ENCODE results near the gene C3orf20. TPM values are rescaled to one million over a fixed set of nuclear protein-coding genes. Genes with fewer than 3 reads are reported as not detected.

The C3orf20 gene
- total and polyA plus RNA-seq, 2 of the 13 experiments (the other 11 are each of a cell fraction or from before 2014, with no cell fraction given), result 0.03 to 0.04 TPM

DNA sequence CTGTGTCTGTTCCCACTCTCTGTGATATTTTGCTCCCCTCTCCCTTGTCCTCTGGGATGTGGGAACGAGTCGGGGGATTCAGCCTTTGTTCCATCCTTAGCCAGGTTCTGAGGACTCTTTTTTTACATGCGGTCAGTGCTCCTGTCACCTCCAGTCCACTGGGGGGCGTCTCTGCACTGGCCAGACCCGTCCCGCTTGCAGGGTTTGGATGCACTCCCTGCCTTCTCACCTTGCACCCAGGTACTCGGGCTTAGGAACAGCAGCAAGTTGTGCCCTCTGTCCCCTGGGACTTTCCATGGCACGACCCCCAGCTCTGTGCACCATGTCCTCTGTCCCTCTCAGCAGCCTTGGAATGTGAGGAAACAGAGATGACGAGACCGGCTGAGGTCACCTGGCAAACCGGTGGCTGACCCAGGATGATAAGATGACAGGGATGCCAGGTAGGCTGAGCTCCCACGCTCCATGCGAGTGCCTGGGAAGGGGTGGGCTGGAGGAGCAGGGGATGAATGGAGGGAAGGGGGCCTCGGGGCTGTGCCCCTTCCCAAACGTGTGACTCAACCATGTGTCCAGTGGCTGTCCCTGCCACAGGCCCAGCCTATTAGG, 116.5 kb downstream of the C3orf20 start (continued):
- TF ChIP-seq, protein P1, sequence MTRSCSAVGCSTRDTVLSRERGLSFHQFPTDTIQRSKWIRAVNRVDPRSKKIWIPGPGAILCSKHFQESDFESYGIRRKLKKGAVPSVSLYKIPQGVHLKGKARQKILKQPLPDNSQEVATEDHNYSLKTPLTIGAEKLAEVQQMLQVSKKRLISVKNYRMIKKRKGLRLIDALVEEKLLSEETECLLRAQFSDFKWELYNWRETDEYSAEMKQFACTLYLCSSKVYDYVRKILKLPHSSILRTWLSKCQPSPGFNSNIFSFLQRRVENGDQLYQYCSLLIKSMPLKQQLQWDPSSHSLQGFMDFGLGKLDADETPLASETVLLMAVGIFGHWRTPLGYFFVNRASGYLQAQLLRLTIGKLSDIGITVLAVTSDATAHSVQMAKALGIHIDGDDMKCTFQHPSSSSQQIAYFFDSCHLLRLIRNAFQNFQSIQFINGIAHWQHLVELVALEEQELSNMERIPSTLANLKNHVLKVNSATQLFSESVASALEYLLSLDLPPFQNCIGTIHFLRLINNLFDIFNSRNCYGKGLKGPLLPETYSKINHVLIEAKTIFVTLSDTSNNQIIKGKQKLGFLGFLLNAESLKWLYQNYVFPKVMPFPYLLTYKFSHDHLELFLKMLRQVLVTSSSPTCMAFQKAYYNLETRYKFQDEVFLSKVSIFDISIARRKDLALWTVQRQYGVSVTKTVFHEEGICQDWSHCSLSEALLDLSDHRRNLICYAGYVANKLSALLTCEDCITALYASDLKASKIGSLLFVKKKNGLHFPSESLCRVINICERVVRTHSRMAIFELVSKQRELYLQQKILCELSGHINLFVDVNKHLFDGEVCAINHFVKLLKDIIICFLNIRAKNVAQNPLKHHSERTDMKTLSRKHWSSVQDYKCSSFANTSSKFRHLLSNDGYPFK (CRISPR knock-in tag; IDR thresholded peaks at IDR 0.05; ENCODE audit: borderline replicate concordance), result peak; percentile 34; the same call in 1 of the 2 replicates
- TF ChIP-seq SIX1 (CRISPR knock-in tag; IDR thresholded peaks at IDR 0.05; ENCODE audit: borderline replicate concordance), result no peak
- TF ChIP-seq, protein P2, sequence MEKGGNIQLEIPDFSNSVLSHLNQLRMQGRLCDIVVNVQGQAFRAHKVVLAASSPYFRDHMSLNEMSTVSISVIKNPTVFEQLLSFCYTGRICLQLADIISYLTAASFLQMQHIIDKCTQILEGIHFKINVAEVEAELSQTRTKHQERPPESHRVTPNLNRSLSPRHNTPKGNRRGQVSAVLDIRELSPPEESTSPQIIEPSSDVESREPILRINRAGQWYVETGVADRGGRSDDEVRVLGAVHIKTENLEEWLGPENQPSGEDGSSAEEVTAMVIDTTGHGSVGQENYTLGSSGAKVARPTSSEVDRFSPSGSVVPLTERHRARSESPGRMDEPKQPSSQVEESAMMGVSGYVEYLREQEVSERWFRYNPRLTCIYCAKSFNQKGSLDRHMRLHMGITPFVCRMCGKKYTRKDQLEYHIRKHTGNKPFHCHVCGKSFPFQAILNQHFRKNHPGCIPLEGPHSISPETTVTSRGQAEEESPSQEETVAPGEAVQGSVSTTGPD (CRISPR knock-in tag; IDR thresholded peaks at IDR 0.05), result no peak
- no peak for TF ChIP-seq ZNF160 (CRISPR knock-in tag; IDR thresholded peaks at IDR 0.05)
- TF ChIP-seq SMC3 (IDR thresholded peaks at IDR 0.05; ENCODE audit: low read length), result peak; percentile 80; the same call in 1 of the 2 replicates
- TF ChIP-seq, protein P3, sequence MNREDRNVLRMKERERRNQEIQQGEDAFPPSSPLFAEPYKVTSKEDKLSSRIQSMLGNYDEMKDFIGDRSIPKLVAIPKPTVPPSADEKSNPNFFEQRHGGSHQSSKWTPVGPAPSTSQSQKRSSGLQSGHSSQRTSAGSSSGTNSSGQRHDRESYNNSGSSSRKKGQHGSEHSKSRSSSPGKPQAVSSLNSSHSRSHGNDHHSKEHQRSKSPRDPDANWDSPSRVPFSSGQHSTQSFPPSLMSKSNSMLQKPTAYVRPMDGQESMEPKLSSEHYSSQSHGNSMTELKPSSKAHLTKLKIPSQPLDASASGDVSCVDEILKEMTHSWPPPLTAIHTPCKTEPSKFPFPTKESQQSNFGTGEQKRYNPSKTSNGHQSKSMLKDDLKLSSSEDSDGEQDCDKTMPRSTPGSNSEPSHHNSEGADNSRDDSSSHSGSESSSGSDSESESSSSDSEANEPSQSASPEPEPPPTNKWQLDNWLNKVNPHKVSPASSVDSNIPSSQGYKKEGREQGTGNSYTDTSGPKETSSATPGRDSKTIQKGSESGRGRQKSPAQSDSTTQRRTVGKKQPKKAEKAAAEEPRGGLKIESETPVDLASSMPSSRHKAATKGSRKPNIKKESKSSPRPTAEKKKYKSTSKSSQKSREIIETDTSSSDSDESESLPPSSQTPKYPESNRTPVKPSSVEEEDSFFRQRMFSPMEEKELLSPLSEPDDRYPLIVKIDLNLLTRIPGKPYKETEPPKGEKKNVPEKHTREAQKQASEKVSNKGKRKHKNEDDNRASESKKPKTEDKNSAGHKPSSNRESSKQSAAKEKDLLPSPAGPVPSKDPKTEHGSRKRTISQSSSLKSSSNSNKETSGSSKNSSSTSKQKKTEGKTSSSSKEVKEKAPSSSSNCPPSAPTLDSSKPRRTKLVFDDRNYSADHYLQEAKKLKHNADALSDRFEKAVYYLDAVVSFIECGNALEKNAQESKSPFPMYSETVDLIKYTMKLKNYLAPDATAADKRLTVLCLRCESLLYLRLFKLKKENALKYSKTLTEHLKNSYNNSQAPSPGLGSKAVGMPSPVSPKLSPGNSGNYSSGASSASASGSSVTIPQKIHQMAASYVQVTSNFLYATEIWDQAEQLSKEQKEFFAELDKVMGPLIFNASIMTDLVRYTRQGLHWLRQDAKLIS (CRISPR knock-in tag; IDR thresholded peaks at IDR 0.05), result no peak
- TF ChIP-seq, protein P4, sequence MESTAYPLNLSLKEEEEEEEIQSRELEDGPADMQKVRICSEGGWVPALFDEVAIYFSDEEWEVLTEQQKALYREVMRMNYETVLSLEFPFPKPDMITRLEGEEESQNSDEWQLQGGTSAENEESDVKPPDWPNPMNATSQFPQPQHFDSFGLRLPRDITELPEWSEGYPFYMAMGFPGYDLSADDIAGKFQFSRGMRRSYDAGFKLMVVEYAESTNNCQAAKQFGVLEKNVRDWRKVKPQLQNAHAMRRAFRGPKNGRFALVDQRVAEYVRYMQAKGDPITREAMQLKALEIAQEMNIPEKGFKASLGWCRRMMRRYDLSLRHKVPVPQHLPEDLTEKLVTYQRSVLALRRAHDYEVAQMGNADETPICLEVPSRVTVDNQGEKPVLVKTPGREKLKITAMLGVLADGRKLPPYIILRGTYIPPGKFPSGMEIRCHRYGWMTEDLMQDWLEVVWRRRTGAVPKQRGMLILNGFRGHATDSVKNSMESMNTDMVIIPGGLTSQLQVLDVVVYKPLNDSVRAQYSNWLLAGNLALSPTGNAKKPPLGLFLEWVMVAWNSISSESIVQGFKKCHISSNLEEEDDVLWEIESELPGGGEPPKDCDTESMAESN (CRISPR knock-in tag; conservative IDR thresholded peaks at IDR 0.05), result 0 out of 2 replicates have a peak, but pooled peaks have one; percentile 2
- TF ChIP-seq ZNF670 (CRISPR knock-in tag; IDR thresholded peaks at IDR 0.05; ENCODE audit: borderline replicate concordance), result no peak
- no peak for TF ChIP-seq ZFP41 (CRISPR knock-in tag; IDR thresholded peaks at IDR 0.05; ENCODE audit: borderline replicate concordance)
- TF ChIP-seq STAG1 (CRISPR knock-in tag; IDR thresholded peaks at IDR 0.05), result peak; percentile 87
- peak; percentile 36; the same call in 1 of the 2 replicates for TF ChIP-seq ARNT2 (CRISPR knock-in tag; IDR thresholded peaks at IDR 0.05; ENCODE audit: low read depth)
- no peak for TF ChIP-seq ZNF326 (CRISPR knock-in tag; IDR thresholded peaks at IDR 0.05; ENCODE audit: borderline replicate concordance)
- TF ChIP-seq, protein P5, sequence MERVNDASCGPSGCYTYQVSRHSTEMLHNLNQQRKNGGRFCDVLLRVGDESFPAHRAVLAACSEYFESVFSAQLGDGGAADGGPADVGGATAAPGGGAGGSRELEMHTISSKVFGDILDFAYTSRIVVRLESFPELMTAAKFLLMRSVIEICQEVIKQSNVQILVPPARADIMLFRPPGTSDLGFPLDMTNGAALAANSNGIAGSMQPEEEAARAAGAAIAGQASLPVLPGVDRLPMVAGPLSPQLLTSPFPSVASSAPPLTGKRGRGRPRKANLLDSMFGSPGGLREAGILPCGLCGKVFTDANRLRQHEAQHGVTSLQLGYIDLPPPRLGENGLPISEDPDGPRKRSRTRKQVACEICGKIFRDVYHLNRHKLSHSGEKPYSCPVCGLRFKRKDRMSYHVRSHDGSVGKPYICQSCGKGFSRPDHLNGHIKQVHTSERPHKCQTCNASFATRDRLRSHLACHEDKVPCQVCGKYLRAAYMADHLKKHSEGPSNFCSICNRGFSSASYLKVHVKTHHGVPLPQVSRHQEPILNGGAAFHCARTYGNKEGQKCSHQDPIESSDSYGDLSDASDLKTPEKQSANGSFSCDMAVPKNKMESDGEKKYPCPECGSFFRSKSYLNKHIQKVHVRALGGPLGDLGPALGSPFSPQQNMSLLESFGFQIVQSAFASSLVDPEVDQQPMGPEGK (CRISPR knock-in tag; IDR thresholded peaks at IDR 0.05), result no peak
- TF ChIP-seq ETV6 (CRISPR knock-in tag; conservative IDR thresholded peaks at IDR 0.05), result no peak
- TF ChIP-seq, protein P6, sequence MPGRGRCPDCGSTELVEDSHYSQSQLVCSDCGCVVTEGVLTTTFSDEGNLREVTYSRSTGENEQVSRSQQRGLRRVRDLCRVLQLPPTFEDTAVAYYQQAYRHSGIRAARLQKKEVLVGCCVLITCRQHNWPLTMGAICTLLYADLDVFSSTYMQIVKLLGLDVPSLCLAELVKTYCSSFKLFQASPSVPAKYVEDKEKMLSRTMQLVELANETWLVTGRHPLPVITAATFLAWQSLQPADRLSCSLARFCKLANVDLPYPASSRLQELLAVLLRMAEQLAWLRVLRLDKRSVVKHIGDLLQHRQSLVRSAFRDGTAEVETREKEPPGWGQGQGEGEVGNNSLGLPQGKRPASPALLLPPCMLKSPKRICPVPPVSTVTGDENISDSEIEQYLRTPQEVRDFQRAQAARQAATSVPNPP (CRISPR knock-in tag; IDR thresholded peaks at IDR 0.05), result no peak

Measured in HepG2 (cell line).